Gastrocnemius medialis (tissue), 4 donors: ENCODE data around the gene ZNF483.

Source experiments
- CTCF ChIP-seq, 5 experiments: fragments of 450-650 bp in 3 of 5; fragments of 200-600 bp in 2 of 5; sonication (generic) in 2 of 5; IDR thresholded peaks in 4 of 5; conservative IDR thresholded peaks in 1 of 5; 1 replicate in 4 of 5; 2 replicates in 1 of 5; pipeline ENCODE4 v1.5.1; 2016 to 2019; ENCODE audit warnings: antibody characterized with exemption in 5 of 5, mild to moderate bottlenecking in 3 of 5, moderate library complexity in 3 of 5
- POLR2A ChIP-seq, 2 donors: fragments of 450-650 bp; IDR thresholded peaks; one replicate each; pipeline ENCODE4 v1.6.1; 2017; ENCODE audit warnings: antibody characterized with exemption in 2 of 2, mild to moderate bottlenecking in 2 of 2, moderate library complexity in 2 of 2

GRCh38 chr9:111615928-111616327 lies 90.9 kb downstream of the ZNF483 start:
- no peak for TF ChIP-seq CTCF (IDR thresholded peaks at IDR 0.05 in 4 of 5, conservative IDR thresholded peaks at IDR 0.05 in 1 of 5)
- TF ChIP-seq POLR2A (IDR thresholded peaks at IDR 0.05), result no peak
